Lung (tissue), 12 donors: ENCODE measurements around the gene RSRC1. TPM values are rescaled to one million over a fixed set of nuclear protein-coding genes. Genes with fewer than 3 reads are reported as not detected.

Experiments
- ATAC-seq: fragments of 200-7000 bp; cut with Tn5 transposase; one replicate; pipeline ENCODE4 v1.9.1; 2020; ENCODE audit warnings: moderate number of reproducible peaks; ENCODE audit not compliant: insufficient read depth, low FRiP score
- DNase-seq, 3 donors: peaks; one replicate each; pipeline ENCODE4 v3.0.0-alpha.2; 2013 to 2017
- H3K27ac ChIP-seq, 2 donors: one replicate each; pipeline ENCODE4 v1.5.1; 2013; ENCODE audit warnings: mild to moderate bottlenecking in 2 of 2, moderate library complexity in 2 of 2, control low read depth in 1 of 2, inconsistent platforms in 1 of 2, low read depth in 1 of 2, low read length in 1 of 2
- H3K27me3 ChIP-seq, 3 donors: one replicate each; pipeline ENCODE4 v1.5.1; 2013; ENCODE audit warnings: low read length in 2 of 3; ENCODE audit not compliant: control insufficient read depth in 3 of 3, insufficient read depth in 3 of 3
- H3K36me3 ChIP-seq, 4 donors: one replicate each; pipeline ENCODE4 v1.5.1; 2013; ENCODE audit warnings: low read length in 4 of 4, mild to moderate bottlenecking in 1 of 4, moderate library complexity in 1 of 4; ENCODE audit not compliant: control insufficient read depth in 4 of 4, insufficient read depth in 4 of 4
- H3K4me1 ChIP-seq, 5 donors: one replicate each; pipeline ENCODE4 v1.5.1; 2013; ENCODE audit warnings: low read length in 5 of 5, mild to moderate bottlenecking in 2 of 5, moderate library complexity in 1 of 5; ENCODE audit not compliant: control insufficient read depth in 5 of 5, insufficient read depth in 5 of 5
- H3K4me3 ChIP-seq: one replicate; pipeline ENCODE4 v1.5.1; 2013; ENCODE audit warnings: mild to moderate bottlenecking, control low read depth, moderate library complexity
- H3K9ac ChIP-seq, 2 donors: one replicate each; pipeline ENCODE4 v1.5.1; 2013; ENCODE audit warnings: low read length in 2 of 2, control low read depth in 1 of 2; ENCODE audit not compliant: insufficient read depth in 1 of 2
- H3K9me3 ChIP-seq, 4 donors: one replicate each; pipeline ENCODE4 v1.5.1; 2013; ENCODE audit warnings: low read length in 3 of 4, mild to moderate bottlenecking in 1 of 4, moderate library complexity in 1 of 4; ENCODE audit not compliant: control insufficient read depth in 4 of 4, insufficient read depth in 3 of 4
- WGBS, 2 donors: extraction: QIAGEN DNeasy Blood & Tissue Kit; methylation state at CpG; one replicate each; pipeline ENCODE4 v1.1.7; 2013; 5-methylcytosine and 5-hydroxymethylcytosine counted together
- polyA plus RNA-seq, 2 donors: library from polyadenylated mRNA; stranded (reverse); fragments of 200-250 nt; gene quantifications; one replicate each; pipeline ENCODE4 v1.2.1, GENCODE V29; 2013
- total RNA-seq, 2 donors: library from RNA; depleted of rRNA in 1 of 2; stranded (reverse); fragments of >200 nt in 1 of 2; gene quantifications; one replicate each; pipeline ENCODE4 v1.2.1, GENCODE V29; 2014 to 2021
- TF ChIP-seq, protein P1 (sequence below): IDR thresholded peaks from 2 replicates; pipeline ENCODE4 v1.5.1; 2012; ENCODE audit warnings: mild to moderate bottlenecking; ENCODE audit errors: control extremely low read depth, extremely low read depth
- donor health status: control.
- donor health status: control.
- donor health status: Bipolar disorder and iron deficiency.
- donor health status: healthy.
- donor health status: DM: yes; HTN: yes; CAD: no.

Gene RSRC1
- total and polyA plus RNA-seq, 4 donors: 9.1 to 53.5 (median 17.0) TPM

GRCh38 chr3:158181096-158181495, 71.2 kb downstream of the RSRC1 start:
- H3K4me1 ChIP-seq: no peaks in the 10 kb centered on the region
- TF ChIP-seq, protein P1, sequence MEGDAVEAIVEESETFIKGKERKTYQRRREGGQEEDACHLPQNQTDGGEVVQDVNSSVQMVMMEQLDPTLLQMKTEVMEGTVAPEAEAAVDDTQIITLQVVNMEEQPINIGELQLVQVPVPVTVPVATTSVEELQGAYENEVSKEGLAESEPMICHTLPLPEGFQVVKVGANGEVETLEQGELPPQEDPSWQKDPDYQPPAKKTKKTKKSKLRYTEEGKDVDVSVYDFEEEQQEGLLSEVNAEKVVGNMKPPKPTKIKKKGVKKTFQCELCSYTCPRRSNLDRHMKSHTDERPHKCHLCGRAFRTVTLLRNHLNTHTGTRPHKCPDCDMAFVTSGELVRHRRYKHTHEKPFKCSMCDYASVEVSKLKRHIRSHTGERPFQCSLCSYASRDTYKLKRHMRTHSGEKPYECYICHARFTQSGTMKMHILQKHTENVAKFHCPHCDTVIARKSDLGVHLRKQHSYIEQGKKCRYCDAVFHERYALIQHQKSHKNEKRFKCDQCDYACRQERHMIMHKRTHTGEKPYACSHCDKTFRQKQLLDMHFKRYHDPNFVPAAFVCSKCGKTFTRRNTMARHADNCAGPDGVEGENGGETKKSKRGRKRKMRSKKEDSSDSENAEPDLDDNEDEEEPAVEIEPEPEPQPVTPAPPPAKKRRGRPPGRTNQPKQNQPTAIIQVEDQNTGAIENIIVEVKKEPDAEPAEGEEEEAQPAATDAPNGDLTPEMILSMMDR: no peak
- no peaks in the 10 kb centered on the region for H3K36me3 ChIP-seq
- H3K27ac ChIP-seq: no peak overlapping the region
- DNase-seq: no peak
- no peak overlapping the region for H3K9ac ChIP-seq
- 87 to 96% methylated on average over 1 of the region's 1 CpG for WGBS, 2 donors
- H3K9me3 ChIP-seq: no peaks in the 10 kb centered on the region
- no peak overlapping the region for H3K4me3 ChIP-seq
- H3K27me3 ChIP-seq: no peaks in the 10 kb centered on the region
- ATAC-seq: no peak

GRCh38 chr3:158185711-158186110, 75.8 kb downstream of the RSRC1 start:
- Histone ChIP-seq H3K27me3 (no peaks in the 10 kb centered on the region), H3K9me3 (no peaks in the 10 kb centered on the region), H3K9ac (no peak overlapping the region), H3K4me3 (no peak overlapping the region), H3K4me1 (peaks cover 0 to 5% (median 0%) of the 10 kb centered on the region in 5 donors), H3K36me3 (no peaks in the 10 kb centered on the region), H3K27ac (no peak overlapping the region)
- TF ChIP-seq, protein P1: no peak
- ATAC-seq (no peak), DNase-seq (no peak)
- 90 to 94% methylated on average over 1 of the region's 1 CpG for WGBS, 2 donors

- ATAC-seq: no peak
- no peak overlapping the region for H3K9ac ChIP-seq
- TF ChIP-seq, protein P1: no peak
Measured at GRCh38 chr3:158200955-158201354, 91.1 kb downstream of the RSRC1 start.

DNA sequence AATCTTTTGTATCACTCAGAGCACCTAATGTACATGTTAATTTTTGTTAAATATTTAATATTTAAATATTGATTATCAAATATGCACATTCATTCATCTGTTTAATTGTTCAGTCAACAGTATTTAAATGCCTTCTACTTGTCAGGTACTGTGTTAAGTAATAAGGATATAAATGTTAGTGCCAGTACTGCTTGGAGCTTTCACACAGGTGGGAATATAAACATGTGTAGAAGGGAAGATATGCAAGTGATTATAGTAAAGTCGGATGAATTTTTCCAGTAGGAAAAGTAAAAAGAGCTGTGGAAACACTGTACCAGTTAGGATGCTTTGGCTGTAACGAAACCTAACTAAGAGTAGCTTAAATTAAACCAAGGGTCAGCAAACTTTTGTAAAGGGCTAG, 95.4 kb downstream of the RSRC1 start:
- TF ChIP-seq, protein P1: no peak
- Histone ChIP-seq H3K4me3 (no peak overlapping the region), H3K27ac (no peak overlapping the region), H3K4me1 (no peaks in the 10 kb centered on the region), H3K36me3 (peaks cover 0 to 2% (median 0%) of the 10 kb centered on the region in 4 donors), H3K9me3 (peaks cover 0 to 4% (median 0%) of the 10 kb centered on the region in 4 donors), H3K9ac (no peak overlapping the region), H3K27me3 (no peaks in the 10 kb centered on the region)
- DNase-seq: no peak
- WGBS, 2 donors: 74 to 98% methylated on average over 2 of the region's 2 CpGs
- no peak for ATAC-seq

More at GRCh38 chr3:158200955-158201354, 91.1 kb downstream of the RSRC1 start:
- Histone ChIP-seq H3K27me3 (no peaks in the 10 kb centered on the region), H3K4me1 (no peaks in the 10 kb centered on the region), H3K36me3 (peaks cover 0 to 2% (median 0%) of the 10 kb centered on the region in 4 donors), H3K4me3 (no peak overlapping the region), H3K9me3 (peaks cover 0 to 8% (median 4%) of the 10 kb centered on the region in 4 donors), H3K27ac (no peak overlapping the region)
- DNase-seq: no peak
